ENCODE measurements around the gene PCDHA11.
"Not testable (repeated sequence)": the region's sequence is repeated elsewhere in the genome, so short reads cannot be mapped to it uniquely, and the experiment has no call there.

The PCDHA11 gene

GRCh38 chr5:140849831-140850634 lies 18.7 kb upstream of the PCDHA11 start:
- not testable (repeated sequence) for DNase-seq (ENCODE audit: low read depth, low spot score)

- no peak for DNase-seq (ENCODE audit: low read depth, low spot score)
Measured at GRCh38 chr5:140855772-140856674, 12.7 kb upstream of the PCDHA11 start, which contains the start of gene PCDHA10. PCDHA10 (plus strand) TSS chr5:140855897; CDS start chr5:140856049, 152 bp downstream.

DNA sequence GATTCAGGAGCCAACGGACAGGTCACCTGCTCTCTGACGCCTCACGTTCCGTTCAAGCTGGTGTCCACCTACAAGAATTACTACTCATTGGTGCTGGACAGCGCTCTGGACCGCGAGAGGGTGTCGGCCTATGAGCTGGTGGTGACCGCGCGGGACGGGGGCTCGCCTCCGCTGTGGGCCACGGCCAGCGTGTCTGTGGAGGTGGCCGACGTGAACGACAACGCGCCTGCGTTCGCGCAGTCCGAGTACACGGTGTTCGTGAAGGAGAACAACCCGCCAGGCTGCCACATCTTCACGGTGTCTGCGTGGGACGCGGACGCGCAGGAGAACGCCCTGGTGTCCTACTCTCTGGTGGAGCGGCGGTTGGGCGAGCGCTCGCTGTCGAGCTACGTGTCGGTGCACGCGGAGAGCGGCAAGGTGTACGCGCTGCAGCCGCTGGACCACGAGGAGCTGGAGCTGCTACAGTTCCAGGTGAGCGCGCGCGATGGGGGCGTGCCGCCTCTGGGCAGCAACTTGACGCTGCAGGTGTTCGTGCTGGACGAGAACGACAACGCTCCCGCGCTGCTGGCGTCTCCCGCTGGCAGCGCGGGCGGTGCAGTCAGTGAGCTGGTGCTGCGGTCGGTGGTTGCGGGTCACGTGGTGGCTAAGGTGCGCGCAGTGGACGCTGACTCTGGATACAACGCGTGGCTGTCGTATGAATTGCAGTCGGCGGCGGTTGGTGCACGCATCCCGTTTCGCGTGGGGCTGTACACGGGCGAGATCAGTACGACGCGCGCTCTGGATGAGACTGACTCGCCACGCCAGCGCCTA lies 11.4 kb upstream of the PCDHA11 start:
- no peak for DNase-seq (ENCODE audit: low read depth, low spot score)

DNA sequence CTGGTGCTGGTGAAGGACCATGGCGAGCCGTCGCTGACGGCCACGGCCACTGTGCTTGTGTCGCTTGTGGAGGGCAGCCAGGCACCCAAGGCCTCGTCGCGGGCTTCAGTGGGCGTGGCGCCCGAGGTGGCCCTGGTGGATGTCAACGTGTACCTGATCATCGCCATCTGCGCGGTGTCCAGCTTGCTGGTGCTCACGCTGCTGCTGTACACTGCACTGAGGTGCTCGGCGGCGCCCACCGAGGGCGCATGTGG lies 10.8 kb upstream of the PCDHA11 start:
- DNase-seq (ENCODE audit: low read depth, low spot score), result no peak

DNA sequence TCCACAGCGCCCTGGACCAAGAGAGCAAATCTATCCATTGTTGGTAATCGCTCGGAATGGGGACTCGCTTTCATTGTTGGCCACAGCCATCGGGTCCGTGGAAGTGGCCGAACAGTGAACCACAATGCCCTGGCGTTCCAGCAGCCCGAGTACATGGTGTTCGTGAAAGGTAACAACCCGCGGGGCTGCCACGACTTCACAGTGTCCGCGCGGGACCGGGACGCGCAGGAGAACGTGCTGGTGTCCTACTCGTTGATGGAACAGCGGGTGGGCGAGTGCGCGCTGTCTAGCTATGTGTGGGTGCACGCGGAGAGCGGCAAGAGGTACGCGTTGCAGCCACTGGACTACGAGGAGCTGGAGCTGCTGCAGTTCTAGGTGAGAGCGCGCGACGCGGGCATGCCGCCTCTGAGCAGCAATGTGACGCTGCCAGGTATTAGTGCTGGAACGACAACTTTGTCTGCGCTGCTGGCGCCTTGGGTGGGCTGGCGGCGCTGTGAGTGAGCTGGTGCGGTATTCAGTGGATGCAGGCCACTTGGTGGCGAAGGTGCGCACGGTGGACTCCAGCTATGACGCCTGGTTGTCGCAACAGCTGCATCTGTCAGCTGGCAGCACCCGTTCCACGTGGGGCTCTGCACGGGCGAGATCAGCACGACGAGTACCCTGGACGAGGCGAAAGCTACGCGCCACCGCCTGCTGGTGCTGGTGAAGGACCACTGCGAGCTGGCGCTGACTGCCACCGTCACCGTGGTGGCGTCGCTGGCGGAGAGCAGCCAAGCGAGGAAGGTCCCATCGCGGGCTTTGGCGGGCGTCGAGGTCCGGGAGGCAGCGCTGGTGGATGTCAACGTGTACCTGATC lies 6.1 kb upstream of the PCDHA11 start:
- no peak for DNase-seq (ENCODE audit: low read depth, low spot score)

GRCh38 chr5:140869555-140869886 lies 764 bp downstream of the PCDHA11 start:
- DNase-seq (ENCODE audit: low read depth, low spot score), result no peak

DNA sequence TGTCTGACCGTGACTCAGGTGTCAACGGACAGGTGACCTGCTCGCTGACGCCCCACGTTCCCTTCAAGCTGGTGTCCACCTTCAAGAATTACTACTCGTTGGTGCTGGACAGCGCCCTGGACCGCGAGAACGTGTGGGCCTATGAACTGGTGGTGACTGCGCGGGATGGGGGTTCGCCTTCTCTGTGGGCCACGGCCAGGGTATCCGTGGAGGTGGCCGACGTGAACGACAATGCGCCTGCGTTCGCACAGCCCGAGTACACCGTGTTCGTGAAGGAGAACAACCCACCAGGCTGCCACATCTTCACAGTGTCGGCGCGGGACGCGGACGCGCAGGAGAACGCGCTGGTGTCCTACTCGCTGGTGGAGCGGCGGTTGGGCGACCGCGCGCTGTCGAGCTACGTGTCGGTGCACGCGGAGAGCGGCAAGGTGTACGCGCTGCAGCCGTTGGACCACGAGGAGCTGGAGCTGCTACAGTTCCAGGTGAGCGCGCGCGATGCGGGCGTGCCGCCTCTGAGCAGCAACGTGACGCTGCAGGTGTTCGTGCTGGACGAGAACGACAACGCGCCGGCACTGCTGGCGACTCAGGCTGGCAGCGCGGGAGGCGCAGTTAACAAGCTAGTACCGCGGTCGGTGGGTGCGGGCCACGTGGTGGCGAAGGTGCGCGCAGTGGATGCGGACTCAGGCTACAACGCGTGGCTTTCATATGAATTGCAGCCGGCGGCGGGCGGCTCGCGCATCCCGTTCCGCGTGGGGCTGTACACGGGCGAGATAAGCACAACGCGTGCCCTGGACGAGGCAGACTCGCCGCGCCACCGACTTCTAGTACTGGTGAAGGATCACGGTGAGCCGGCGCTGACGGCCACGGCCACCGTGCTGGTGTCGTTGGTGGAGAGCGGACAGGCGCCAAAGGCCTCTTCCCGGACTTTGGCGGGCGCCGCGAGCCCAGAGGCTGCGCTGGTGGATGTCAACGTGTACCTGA lies 1.8 kb downstream of the PCDHA11 start:
- DNase-seq (ENCODE audit: low read depth, low spot score), result no peak

DNA sequence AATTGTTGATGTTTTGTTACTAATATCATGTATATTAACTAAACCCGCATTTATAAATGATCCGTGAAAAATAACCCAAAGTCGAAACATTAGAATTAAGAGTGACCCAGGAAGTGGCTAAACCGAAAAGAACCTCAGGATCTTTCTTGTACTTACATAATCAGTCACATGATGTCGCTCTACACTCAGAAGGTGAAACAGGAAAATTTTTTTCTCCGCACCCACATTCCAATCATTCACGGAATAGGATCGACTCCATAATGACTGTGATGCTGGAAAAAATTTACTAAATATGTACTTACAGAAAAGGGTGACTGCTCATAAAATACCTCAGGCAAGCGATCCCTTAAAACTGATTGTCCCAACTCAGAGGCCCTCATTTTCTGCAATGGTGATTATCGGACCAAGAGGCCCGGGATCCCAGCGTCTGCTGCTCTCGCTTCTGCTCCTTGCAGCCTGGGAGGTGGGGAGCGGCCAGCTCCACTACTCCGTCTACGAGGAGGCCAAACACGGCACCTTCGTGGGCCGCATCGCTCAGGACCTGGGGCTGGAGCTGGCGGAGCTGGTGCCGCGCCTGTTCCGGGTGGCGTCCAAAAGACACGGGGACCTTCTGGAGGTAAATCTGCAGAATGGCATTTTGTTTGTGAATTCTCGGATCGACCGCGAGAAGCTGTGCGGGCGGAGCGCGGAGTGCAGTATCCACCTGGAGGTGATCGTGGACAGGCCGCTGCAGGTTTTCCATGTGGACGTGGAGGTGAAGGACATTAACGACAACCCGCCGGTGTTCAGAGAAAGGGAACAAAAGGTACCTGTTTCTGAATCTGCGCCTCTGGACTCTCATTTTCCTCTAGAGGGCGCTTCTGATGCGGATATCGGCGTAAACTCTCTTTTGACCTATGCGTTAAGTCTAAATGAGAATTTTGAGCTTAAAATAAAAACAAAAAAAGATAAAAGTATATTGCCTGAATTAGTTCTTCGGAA lies 6.6 kb downstream of the PCDHA11 start, which contains the start of gene PCDHA12:
Gene PCDHA12, plus strand, starts transcription at position 224 of the 981 bp plus-strand sequence. Its CDS starts 165 bp downstream, at position 389.
- DNase-seq (ENCODE audit: low read depth, low spot score), result no peak

GRCh38 chr5:140876541-140877261 lies 7.9 kb downstream of the PCDHA11 start:
- DNase-seq (ENCODE audit: low read depth, low spot score), result not testable (repeated sequence)

DNA sequence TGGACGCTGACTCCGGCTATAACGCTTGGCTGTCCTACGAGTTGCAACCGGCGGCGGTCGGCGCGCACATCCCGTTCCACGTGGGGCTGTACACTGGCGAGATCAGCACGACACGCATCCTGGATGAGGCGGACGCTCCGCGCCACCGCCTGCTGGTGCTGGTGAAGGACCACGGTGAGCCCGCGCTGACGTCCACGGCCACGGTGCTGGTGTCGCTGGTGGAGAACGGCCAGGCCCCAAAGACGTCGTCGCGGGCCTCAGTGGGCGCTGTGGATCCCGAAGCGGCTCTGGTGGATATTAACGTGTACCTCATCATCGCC lies 8.5 kb downstream of the PCDHA11 start:
- DNase-seq (ENCODE audit: low read depth, low spot score), result no peak

DNA sequence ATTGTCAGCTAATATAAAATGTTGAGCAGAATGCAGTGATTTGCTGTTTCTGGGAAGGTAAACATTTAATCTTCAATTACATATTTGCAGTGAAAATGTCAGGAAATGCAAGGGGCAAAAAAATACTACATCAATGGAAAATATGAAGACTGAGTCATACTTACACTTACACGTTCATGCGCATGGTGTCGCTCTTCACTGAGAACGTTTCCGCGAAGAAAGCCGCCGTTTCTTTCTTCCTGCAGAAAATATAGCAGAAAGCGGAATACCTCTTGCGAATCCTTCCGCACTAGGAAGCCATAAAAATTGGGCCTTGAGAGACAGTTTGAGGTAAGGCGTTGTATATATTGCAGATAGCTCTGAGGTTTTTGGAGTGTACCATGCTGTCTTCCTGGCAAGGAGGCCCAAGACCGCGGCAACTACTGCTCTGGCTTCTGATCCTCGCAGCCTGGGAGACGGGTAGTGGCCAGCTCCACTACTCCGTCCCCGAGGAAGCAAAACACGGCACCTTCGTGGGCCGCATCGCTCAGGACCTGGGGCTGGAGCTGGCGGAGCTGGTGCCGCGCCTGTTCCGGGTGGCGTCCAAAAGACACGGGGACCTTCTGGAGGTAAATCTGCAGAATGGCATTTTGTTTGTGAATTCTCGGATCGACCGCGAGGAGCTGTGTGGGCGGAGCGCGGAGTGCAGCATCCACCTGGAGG lies 13.3 kb downstream of the PCDHA11 start, which contains the start of gene PCDHA13:
Gene PCDHA13, plus strand, starts transcription at position 236 of the 702 bp plus-strand sequence. Its CDS starts 145 bp downstream, at position 381.
- DNase-seq (ENCODE audit: low read depth, low spot score), result no peak

- no peak for DNase-seq (ENCODE audit: low read depth, low spot score)
Measured at GRCh38 chr5:140882591-140882899, 13.8 kb downstream of the PCDHA11 start.

GRCh38 chr5:140883373-140883772 lies 14.6 kb downstream of the PCDHA11 start:
- no peak for DNase-seq (ENCODE audit: low read depth, low spot score)

- no peak for DNase-seq (ENCODE audit: low read depth, low spot score)
Measured at GRCh38 chr5:140883927-140884697, 15.4 kb downstream of the PCDHA11 start.

DNA sequence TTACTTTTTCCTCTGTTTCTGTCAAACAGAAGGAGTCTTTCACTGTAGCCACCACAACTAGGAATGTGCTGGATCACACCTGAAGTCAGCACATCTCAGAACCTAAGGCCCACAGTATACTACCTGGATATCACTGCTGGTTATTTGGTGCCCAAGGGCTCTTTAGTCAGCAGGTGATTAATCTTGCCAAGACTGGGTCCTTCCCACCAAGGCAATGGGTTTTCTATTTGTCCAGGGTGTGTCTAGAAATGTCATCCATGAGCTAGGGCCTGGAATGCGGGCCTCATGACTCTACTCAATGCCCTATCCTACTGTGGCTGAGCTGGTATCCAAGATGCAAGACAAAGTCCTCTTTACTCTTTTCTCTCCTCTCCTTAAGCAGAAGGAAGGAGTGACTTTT lies 47.6 kb downstream of the PCDHA11 start:
- no peak for DNase-seq (ENCODE audit: low read depth, low spot score)

All from activated CD4-positive, CD25-positive, alpha-beta regulatory T cell treated with anti-CD3 and anti-CD28 coated beads, Interleukin-2, amount 50 U/mL, for 16 hours (primary cell).